Activated B cell treated with CpG ODN at 0.5 μM for 24 hours (primary cell): ENCODE measurements around the gene ORAI2. TPM values are rescaled to one million over a fixed set of nuclear protein-coding genes. Genes with fewer than 3 reads are reported as not detected.

Experiments used
- ATAC-seq: fragments of 200-7000 bp; cut with Tn5 transposase; one replicate; pipeline ENCODE4 v1.10.0; 2021; ENCODE audit warnings: low read depth, mild to moderate bottlenecking, moderate library complexity
- CTCF ChIA-PET: fragments of 350-600 bp; sonication (Branson Sonifier 250); formaldehyde crosslinking; loops from one replicate; lab custom pipeline; 2021; ENCODE audit warnings: antibody characterized with exemption; lab: Charles Lee
- POLR2A ChIA-PET: fragments of 350-600 bp; sonication (Branson Sonifier 250); formaldehyde crosslinking; loops from one replicate; lab custom pipeline; 2021; ENCODE audit warnings: antibody characterized with exemption; lab: Charles Lee
- DNase-seq: peaks from one replicate; pipeline ENCODE4 v3.0.0; 2022
- H3K27ac Mint-ChIP-seq: one replicate; pipeline ENCODE4 v1.8.0; 2020; ENCODE audit warnings: mixed read lengths
- H3K27me3 Mint-ChIP-seq: one replicate; pipeline ENCODE4 v1.8.0; 2021; ENCODE audit warnings: mixed read lengths
- H3K36me3 Mint-ChIP-seq: one replicate; pipeline ENCODE4 v1.8.0; 2021; ENCODE audit warnings: low read depth, mixed read lengths
- H3K4me1 Mint-ChIP-seq: one replicate; pipeline ENCODE4 v1.8.0; 2021; ENCODE audit warnings: mixed read lengths
- H3K4me3 Mint-ChIP-seq: one replicate; pipeline ENCODE4 v1.8.0; 2020; ENCODE audit warnings: mild to moderate bottlenecking, mixed read lengths
- H3K9me3 Mint-ChIP-seq: one replicate; pipeline ENCODE4 v1.8.0; 2020; ENCODE audit warnings: mixed read lengths
- intact Hi-C: fragments of 100-400 bp; cut with micrococcal nuclease; formaldehyde crosslinking; loops from one replicate; pipeline ENCODE4 v1.15.1; 2024
- total RNA-seq: library from RNA; stranded (reverse); gene quantifications from 2 replicates; pipeline ENCODE4 v1.2.3, GENCODE V29; 2022
- TF ChIP-seq, protein P1 (sequence below): fragments of 200-600 bp; IDR thresholded peaks from one replicate; pipeline ENCODE4 v1.8.0; 2022; ENCODE audit warnings: antibody characterized with exemption, mild to moderate bottlenecking

Gene ORAI2
- total RNA-seq, 1 donor from 2014 or later, result 184 TPM

DNA sequence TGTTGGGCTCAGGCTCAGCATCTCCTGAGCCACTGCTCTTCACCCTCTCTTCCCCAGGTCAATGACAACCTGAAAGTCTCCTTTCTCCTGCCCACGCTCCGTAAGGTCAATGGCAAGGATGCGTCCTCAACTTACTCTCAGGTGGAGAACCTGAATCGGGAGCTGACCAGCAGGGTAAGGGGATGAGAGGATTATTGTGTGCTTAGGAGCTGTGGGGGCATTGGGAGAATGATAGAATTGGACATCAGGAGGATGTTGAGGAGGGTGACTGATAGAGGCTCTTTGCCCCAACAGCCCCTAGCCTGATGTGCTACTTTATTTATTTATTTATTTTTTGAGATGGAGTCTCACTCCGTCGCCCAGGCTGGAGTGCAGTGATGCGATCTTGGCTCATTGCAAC lies 32.7 kb downstream of the ORAI2 start:
- no peak for DNase-seq
- intact Hi-C loops, result loop anchor here (5.0 kb wide), 1 partner anchor 179 kb away; the partner anchor contains the start of gene SH2B2
- H3K4me3 Mint-ChIP-seq, result peak overlapping the region; percentile 90

DNA sequence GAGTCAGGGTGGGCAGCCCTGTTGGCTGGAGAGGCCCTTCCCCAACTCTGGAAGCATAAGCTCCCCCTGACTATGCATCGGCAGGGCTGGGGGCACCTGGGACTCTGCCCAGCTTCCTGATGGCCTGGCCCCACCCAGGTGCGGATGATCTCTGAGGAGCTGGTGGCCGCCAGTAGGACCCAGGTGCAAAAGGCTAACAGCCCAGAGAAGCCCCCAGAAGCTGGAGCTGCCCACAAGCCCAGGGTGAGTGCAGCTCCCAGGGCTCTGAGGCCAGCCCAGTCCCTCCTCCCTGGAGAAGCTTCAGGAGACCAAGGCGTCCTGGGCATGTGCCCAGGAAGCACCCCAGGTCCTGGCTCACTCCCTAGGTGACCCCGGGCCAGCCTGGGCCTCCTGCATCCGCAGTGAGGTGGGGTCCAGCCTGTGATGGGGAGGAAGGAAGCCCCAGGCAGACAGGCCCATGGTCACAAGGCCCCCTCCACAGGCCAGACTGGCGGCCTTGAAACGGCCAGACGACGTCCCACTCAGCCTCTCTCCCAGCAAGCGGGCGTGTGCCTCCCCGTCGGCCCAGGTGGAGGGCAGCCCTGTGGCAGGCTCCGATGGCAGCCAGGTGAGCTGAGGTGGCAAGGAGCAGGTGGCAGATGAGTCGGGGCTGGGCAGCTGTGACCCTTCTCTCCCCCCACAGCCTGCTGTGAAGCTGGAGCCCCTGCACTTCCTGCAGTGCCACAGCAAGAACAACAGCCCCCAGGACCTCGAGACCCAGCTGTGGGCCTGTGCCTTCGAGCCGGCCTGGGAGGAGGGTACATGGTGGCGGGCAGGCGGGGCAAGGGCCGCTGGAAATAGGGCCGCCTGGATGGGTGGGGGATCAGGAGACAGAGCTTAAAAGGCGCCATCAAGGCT lies 34.5 kb downstream of the ORAI2 start:
- H3K4me3 Mint-ChIP-seq, result no peak overlapping the region
- H3K27ac Mint-ChIP-seq, result no peak overlapping the region
- H3K9me3 Mint-ChIP-seq, result no peaks in the 10 kb centered on the region
- TF ChIP-seq, protein P1, sequence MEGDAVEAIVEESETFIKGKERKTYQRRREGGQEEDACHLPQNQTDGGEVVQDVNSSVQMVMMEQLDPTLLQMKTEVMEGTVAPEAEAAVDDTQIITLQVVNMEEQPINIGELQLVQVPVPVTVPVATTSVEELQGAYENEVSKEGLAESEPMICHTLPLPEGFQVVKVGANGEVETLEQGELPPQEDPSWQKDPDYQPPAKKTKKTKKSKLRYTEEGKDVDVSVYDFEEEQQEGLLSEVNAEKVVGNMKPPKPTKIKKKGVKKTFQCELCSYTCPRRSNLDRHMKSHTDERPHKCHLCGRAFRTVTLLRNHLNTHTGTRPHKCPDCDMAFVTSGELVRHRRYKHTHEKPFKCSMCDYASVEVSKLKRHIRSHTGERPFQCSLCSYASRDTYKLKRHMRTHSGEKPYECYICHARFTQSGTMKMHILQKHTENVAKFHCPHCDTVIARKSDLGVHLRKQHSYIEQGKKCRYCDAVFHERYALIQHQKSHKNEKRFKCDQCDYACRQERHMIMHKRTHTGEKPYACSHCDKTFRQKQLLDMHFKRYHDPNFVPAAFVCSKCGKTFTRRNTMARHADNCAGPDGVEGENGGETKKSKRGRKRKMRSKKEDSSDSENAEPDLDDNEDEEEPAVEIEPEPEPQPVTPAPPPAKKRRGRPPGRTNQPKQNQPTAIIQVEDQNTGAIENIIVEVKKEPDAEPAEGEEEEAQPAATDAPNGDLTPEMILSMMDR, result no peak
- peaks cover 25% of the 10 kb centered on the region for H3K4me1 Mint-ChIP-seq
- intact Hi-C loops, result loop anchor here (5.0 kb wide), 1 partner anchor 181 kb away; the partner anchor contains the start of gene SH2B2
- POLR2A ChIA-PET, result interaction anchor here (0.5 to 1.0 kb wide), 3 partner anchors 18 to 61 kb away, joined by 3 read pairs; no protein-coding TSS in a partner anchor
- peaks cover 30% of the 10 kb centered on the region for H3K36me3 Mint-ChIP-seq
- ATAC-seq (no peak), DNase-seq (no peak)
- CTCF ChIA-PET, result interaction anchor here (0.6 kb wide), 1 partner anchor 70 kb away, joined by 3 read pairs; no protein-coding TSS in a partner anchor
- H3K27me3 Mint-ChIP-seq, result no peaks in the 10 kb centered on the region

More for the DNA sequence above, 32.7 kb downstream of the ORAI2 start:
- Mint-ChIP-seq H3K36me3 (peaks cover 16% of the 10 kb centered on the region), H3K27me3 (no peaks in the 10 kb centered on the region), H3K4me1 (peaks cover 30% of the 10 kb centered on the region), H3K9me3 (no peaks in the 10 kb centered on the region), H3K27ac (no peak overlapping the region)
- no peak for ATAC-seq
- CTCF ChIA-PET, result interaction anchor here (2.1 to 4.9 kb wide), 2 partner anchors 53 to 61 kb away, joined by 12 to 19 read pairs; no protein-coding TSS in a partner anchor
- POLR2A ChIA-PET, result interaction anchor here (1.2 to 3.1 kb wide), 4 partner anchors 34 to 61 kb away, joined by 5 to 13 read pairs (median 8); no protein-coding TSS in a partner anchor
- TF ChIP-seq, protein P1, result no peak

DNA sequence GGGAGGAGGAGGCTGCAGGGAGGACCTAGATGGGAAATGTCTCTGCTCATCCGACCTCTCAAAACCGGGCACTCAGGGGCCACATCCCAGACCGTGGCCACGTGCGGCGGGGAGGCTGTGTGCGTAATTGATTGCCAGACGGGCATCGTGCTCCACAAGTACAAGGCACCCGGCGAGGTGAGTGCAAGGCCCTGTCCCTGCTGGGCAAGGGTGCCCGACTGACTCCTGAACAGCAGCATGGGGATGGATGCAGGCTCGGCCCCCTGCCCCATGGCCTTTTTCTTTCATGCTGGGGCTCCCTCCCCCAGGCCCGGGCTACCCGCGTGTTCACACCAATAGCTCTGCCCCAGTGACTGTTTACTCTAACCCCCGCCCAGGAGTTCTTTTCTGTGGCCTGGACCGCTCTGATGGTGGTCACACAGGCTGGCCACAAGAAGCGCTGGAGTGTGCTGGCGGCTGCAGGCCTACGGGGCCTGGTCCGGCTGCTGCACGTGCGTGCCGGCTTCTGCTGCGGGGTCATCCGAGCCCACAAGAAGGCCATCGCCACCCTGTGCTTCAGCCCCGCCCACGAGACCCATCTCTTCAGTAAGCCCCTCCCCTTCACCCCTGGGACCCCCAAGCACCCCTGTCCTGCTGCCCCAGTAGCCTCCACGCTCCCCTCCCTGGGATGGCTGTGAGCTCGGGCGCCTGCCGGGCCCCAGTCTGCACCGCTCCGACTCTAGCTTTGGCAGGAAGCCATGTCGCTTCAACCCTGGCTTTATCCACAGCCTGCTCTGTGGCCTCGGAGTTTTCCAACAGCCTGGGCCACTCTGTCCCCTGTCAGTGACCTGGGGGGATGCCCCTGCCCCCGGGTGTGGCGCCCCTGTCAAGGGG lies 35.3 kb downstream of the ORAI2 start:
- no peak for ATAC-seq
- TF ChIP-seq, protein P1, result no peak
- H3K36me3 Mint-ChIP-seq, result peaks cover 38% of the 10 kb centered on the region
- ChIA-PET POLR2A (interaction anchor here (1.0 kb wide), 1 partner anchor 18 kb away, joined by 3 read pairs; no protein-coding TSS in a partner anchor), CTCF (no interaction called here)
- intact Hi-C loops, result loop anchor here (5.0 kb wide), 1 partner anchor 181 kb away; the partner anchor contains the start of gene SH2B2
- no peak overlapping the region for H3K4me3 Mint-ChIP-seq
- H3K27me3 Mint-ChIP-seq, result no peaks in the 10 kb centered on the region
- no peak overlapping the region for H3K27ac Mint-ChIP-seq
- no peaks in the 10 kb centered on the region for H3K9me3 Mint-ChIP-seq
- H3K4me1 Mint-ChIP-seq, result peaks cover 22% of the 10 kb centered on the region
- DNase-seq, result no peak

DNA sequence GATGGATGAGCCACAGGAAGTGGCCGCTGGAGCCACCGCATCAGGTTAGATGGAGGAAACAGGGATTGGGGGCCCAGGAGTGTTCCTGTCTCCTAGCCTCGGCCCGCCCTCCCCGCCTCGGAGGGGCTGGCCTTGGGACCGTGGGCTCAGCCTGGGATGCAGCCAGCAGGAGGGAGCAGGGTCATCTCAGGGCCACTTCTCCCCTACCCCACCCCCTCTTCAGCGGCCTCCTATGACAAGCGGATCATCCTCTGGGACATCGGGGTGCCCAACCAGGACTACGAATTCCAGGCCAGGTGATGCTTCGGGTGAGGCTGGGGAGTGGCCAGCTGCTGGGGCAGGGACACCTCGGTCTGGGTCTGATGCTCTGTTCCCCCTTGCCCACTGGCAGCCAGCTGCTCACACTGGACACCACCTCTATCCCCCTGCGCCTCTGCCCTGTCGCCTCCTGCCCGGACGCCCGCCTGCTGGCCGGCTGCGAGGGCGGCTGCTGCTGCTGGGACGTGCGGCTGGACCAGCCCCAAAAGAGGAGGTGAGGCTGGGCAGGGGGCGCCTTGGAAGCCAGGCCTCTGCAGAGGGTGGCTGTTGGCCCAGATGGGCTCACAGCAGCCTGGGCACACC lies 36.1 kb downstream of the ORAI2 start:
- TF ChIP-seq, protein P1, result no peak
- CTCF ChIA-PET, result no interaction called here
- intact Hi-C loops, result loop anchor here (5.0 kb wide), 1 partner anchor 182 kb away; the partner anchor contains the start of gene SH2B2

More for the DNA sequence above, 36.1 kb downstream of the ORAI2 start:
- Mint-ChIP-seq H3K4me3 (no peak overlapping the region), H3K36me3 (peaks cover 38% of the 10 kb centered on the region), H3K9me3 (no peaks in the 10 kb centered on the region), H3K27me3 (no peaks in the 10 kb centered on the region), H3K4me1 (peaks cover 17% of the 10 kb centered on the region), H3K27ac (no peak overlapping the region)
- DNase-seq (no peak), ATAC-seq (no peak)
- POLR2A ChIA-PET, result no interaction called here
